ENCODE results near the gene SDHA. TPM values are rescaled to one million over a fixed set of nuclear protein-coding genes. Genes with fewer than 3 reads are reported as not detected.
"Not testable (repeated sequence)": the region's sequence is repeated elsewhere in the genome, so short reads cannot be mapped to it uniquely, and the experiment has no call there.

SDHA gene
- polyA plus RNA-seq, 3 donors: 55.0 to 98.0 (median 91.5) TPM

DNA sequence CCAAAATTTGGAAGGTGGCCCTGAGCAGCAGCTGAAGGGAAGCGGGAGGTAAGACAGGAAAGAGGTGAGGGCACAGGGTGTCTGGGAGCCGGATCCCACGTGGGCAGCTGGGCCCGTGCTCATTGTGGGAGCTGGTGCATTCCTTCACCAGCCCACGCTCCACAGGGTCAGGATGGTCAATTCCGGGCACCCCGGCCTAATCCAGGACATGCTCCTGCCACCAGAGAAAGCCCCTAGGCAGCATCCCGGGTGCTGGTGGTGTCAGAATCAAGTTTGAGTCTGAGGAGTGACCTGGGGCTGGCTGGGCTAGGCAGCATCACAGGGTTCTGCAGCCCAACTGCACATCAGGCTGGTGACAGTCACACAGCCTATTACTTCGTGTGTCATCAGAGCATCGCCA, 46.2 kb downstream of the SDHA start:
- H3K27ac Mint-ChIP-seq: peak overlapping the region in 1 of 7 donors; percentile 53
- Histone ChIP-seq H3K9ac (ENCODE audit: insufficient read depth, low read length, poor library complexity, severe bottlenecking) (no peak overlapping the region), H3K27me3 (ENCODE audit: control insufficient read depth in 2 of 2, insufficient read depth in 2 of 2, low read length in 2 of 2) (no peaks in the 10 kb centered on the region), H3K79me2 (ENCODE audit: insufficient read depth, low read length) (no peaks in the 10 kb centered on the region), H3K9me3 (replicated peaks in 1 of 2; ENCODE audit: control insufficient read depth in 1 of 2, insufficient read depth in 1 of 2, low read length in 2 of 2) (peaks cover 0 to 3% of the 10 kb centered on the region in 2 donors), H3K36me3 (replicated peaks in 1 of 2; ENCODE audit: control insufficient read depth in 1 of 2, insufficient read depth in 2 of 2, low read length in 2 of 2) (peaks cover 16 to 23% of the 10 kb centered on the region in 2 donors), H3K4me3 (replicated peaks in 1 of 3; ENCODE audit: low read depth in 2 of 3, low read length in 3 of 3) (no peak overlapping the region), H2AFZ (ENCODE audit: insufficient read depth, low read depth, low read length, poor library complexity, severe bottlenecking) (no peak overlapping the region), H4K20me1 (ENCODE audit: insufficient read depth, low read length) (no peaks in the 10 kb centered on the region), H3K27ac (ENCODE audit: low read depth in 1 of 2, low read length in 2 of 2) (no peak overlapping the region), H3K4me2 (replicated peaks; ENCODE audit: extremely low read depth, low read length, poor library complexity, severe bottlenecking) (no peak overlapping the region), H3K4me1 (ENCODE audit: control insufficient read depth in 1 of 2, insufficient read depth in 2 of 2, low read length in 2 of 2) (no peaks in the 10 kb centered on the region)
- peaks cover 2 to 6% (median 4%) of the 10 kb centered on the region in 7 donors for H3K9me3 Mint-ChIP-seq
- DNase-seq: no peak
- TF ChIP-seq, protein P1, sequence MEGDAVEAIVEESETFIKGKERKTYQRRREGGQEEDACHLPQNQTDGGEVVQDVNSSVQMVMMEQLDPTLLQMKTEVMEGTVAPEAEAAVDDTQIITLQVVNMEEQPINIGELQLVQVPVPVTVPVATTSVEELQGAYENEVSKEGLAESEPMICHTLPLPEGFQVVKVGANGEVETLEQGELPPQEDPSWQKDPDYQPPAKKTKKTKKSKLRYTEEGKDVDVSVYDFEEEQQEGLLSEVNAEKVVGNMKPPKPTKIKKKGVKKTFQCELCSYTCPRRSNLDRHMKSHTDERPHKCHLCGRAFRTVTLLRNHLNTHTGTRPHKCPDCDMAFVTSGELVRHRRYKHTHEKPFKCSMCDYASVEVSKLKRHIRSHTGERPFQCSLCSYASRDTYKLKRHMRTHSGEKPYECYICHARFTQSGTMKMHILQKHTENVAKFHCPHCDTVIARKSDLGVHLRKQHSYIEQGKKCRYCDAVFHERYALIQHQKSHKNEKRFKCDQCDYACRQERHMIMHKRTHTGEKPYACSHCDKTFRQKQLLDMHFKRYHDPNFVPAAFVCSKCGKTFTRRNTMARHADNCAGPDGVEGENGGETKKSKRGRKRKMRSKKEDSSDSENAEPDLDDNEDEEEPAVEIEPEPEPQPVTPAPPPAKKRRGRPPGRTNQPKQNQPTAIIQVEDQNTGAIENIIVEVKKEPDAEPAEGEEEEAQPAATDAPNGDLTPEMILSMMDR (IDR thresholded peaks at IDR 0.05): no peak
- intact Hi-C loops (cut with micrococcal nuclease): loop anchor here in 1 of 2 donors (10.0 kb wide), 1 partner anchor 350 kb away; the partner anchor contains the start of gene CEP72
- 56% methylated on average over 5 of the region's 10 CpGs for WGBS (ENCODE audit: insufficient coverage)
- H3K4me1 Mint-ChIP-seq: no peaks in the 10 kb centered on the region
- H3K27me3 Mint-ChIP-seq (ENCODE audit: low read depth in 3 of 3): peaks cover 0 to 3% (median 2%) of the 10 kb centered on the region in 3 donors
- H3K4me3 Mint-ChIP-seq: no peak overlapping the region
- H3K36me3 Mint-ChIP-seq: peaks cover 27 to 41% of the 10 kb centered on the region in 2 donors

DNA sequence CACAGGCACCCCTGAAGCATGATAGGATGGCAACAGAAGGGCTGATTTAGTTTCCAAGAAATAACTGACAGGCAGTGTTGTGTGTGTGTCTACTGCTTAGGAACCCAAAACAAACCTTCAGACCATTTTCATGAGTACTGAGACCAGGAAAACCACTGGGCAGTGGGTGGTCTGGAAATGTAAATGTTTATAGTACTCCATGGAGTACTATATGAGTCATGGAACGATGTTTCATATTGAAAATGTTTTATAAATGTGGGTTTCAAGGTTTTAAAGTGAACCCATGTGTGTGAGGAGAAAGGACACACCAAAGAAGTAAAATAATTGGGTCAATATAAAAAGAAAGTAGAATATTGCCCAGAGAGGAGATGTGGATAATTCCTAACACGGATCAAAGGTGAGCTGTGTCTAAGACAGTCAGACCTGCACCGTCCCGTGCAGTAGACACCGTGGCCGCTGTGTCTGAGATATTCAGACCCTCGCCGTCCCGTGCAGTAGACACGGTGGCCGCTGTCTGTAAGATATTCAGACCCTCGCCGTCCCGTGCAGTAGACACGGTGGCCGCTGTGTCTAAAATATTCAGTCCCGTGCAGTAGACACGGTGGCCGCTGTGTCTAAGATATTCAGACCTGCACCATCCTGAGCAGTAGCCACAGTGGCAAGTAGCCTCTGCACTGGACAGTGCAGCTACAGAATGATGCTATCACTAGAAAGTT, 48.3 kb downstream of the SDHA start:
- not testable (repeated sequence) for DNase-seq; H3K27ac Mint-ChIP-seq; H3K4me1 Mint-ChIP-seq; H3K27ac ChIP-seq (ENCODE audit: low read depth in 1 of 2, low read length in 2 of 2); H2AFZ ChIP-seq (ENCODE audit: insufficient read depth, low read depth, low read length, poor library complexity, severe bottlenecking); H4K20me1 ChIP-seq (ENCODE audit: insufficient read depth, low read length); H3K4me3 Mint-ChIP-seq; H3K9me3 ChIP-seq (replicated peaks in 1 of 2; ENCODE audit: control insufficient read depth in 1 of 2, insufficient read depth in 1 of 2, low read length in 2 of 2); H3K4me3 ChIP-seq (replicated peaks in 1 of 3; ENCODE audit: low read depth in 2 of 3, low read length in 3 of 3); H3K4me2 ChIP-seq (replicated peaks; ENCODE audit: extremely low read depth, low read length, poor library complexity, severe bottlenecking); H3K27me3 ChIP-seq (ENCODE audit: control insufficient read depth in 2 of 2, insufficient read depth in 2 of 2, low read length in 2 of 2); H3K9me3 Mint-ChIP-seq; H3K9ac ChIP-seq (ENCODE audit: insufficient read depth, low read length, poor library complexity, severe bottlenecking); H3K4me1 ChIP-seq (ENCODE audit: control insufficient read depth in 1 of 2, insufficient read depth in 2 of 2, low read length in 2 of 2); H3K27me3 Mint-ChIP-seq (ENCODE audit: low read depth in 3 of 3); H3K79me2 ChIP-seq (ENCODE audit: insufficient read depth, low read length)
- peaks cover 27 to 41% of the 10 kb centered on the region in 2 donors for H3K36me3 Mint-ChIP-seq
- H3K36me3 ChIP-seq (replicated peaks in 1 of 2; ENCODE audit: control insufficient read depth in 1 of 2, insufficient read depth in 2 of 2, low read length in 2 of 2): peaks cover 16 to 23% of the 10 kb centered on the region in 2 donors
- 97% methylated on average over 19 of the region's 19 CpGs for WGBS (ENCODE audit: insufficient coverage)
- intact Hi-C loops (cut with micrococcal nuclease): loop anchor here in 1 of 2 donors (5.0 to 10.0 kb wide), 2 partner anchors 44 to 348 kb away; partner anchors contain the start of gene CEP72

All from CD14-positive monocyte (primary cell).